Neuron (in vitro differentiated cells): Measurements from ENCODE around the gene BEST3.
"Not testable (repeated sequence)": the region's sequence is repeated elsewhere in the genome, so short reads cannot be mapped to it uniquely, and the experiment has no call there.

ENCODE experiments used
- H2AFZ ChIP-seq: one replicate; pipeline ENCODE4 v1.6.1; 2013; ENCODE audit warnings: low read depth, mild to moderate bottlenecking, inconsistent platforms, low read length, moderate library complexity
- H3K27me3 ChIP-seq: one replicate; pipeline ENCODE4 v1.6.1; 2013; ENCODE audit warnings: low read length; ENCODE audit not compliant: insufficient read depth
- H3K36me3 ChIP-seq: one replicate; pipeline ENCODE4 v1.6.1; 2013; ENCODE audit warnings: low read length; ENCODE audit not compliant: insufficient read depth
- H3K4me1 ChIP-seq: one replicate; pipeline ENCODE4 v1.6.1; 2013; ENCODE audit warnings: low read length; ENCODE audit not compliant: insufficient read depth
- H3K4me3 ChIP-seq: 2 replicates; pipeline ENCODE4 v1.5.1; 2013; ENCODE audit warnings: mild to moderate bottlenecking, low read length, moderate library complexity
- H3K9me3 ChIP-seq: one replicate; pipeline ENCODE4 v1.6.1; 2013; ENCODE audit warnings: low read length

The BEST3 gene

DNA sequence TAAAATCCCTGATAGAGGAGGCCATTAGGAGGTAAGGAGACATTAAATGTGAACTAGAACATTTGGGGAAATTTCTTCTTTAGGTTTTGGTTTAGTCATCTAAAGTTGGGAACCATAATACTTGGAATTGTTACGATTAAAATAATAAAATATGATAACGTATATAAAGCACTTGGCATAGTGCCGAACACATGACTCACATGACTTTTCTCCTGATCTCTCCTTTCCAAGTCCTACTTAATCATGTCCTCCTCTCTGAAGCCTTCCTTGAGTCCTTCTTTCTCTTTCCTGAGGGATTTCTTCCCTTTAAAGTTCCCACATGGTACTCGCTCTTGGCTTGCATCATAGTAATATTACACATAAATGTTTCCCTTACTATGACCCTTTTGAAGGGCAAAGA is 20.0 kb downstream of the BEST3 start:
- Histone ChIP-seq H2AFZ (no peak overlapping the region), H3K27me3 (no peaks in the 10 kb centered on the region), H3K36me3 (no peaks in the 10 kb centered on the region), H3K4me1 (peaks cover 4% of the 10 kb centered on the region), H3K4me3 (no peak overlapping the region), H3K9me3 (no peaks in the 10 kb centered on the region)

GRCh38 chr12:69676257-69677012 is 22.7 kb downstream of the BEST3 start:
- Histone ChIP-seq H3K27me3 (no peaks in the 10 kb centered on the region), H3K9me3 (no peaks in the 10 kb centered on the region), H2AFZ (no peak overlapping the region), H3K4me1 (no peaks in the 10 kb centered on the region), H3K4me3 (no peak overlapping the region), H3K36me3 (no peaks in the 10 kb centered on the region)

DNA sequence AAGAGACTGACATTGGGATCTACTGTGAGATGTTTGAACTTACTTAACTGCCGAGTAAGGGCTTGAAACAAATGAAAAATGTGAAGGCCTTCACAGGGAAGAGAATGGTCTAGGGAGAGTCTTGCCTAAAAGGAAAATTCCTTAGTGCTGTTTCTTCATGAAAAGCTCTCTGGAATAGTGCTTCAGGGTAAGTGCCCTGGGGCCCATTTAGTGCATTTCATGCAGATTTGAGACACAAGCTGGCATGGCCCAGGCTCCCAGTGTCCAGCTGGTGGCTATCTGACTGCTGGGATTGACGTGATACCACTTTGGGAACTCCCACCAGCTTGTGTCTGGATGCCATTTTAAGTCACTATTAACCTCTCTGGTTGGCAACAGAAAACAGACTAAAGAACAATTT is 26.9 kb downstream of the BEST3 start:
- H3K9me3 ChIP-seq, result no peaks in the 10 kb centered on the region
- H3K36me3 ChIP-seq, result no peaks in the 10 kb centered on the region
- no peak overlapping the region for H2AFZ ChIP-seq
- no peaks in the 10 kb centered on the region for H3K27me3 ChIP-seq
- H3K4me1 ChIP-seq, result no peaks in the 10 kb centered on the region
- H3K4me3 ChIP-seq, result no peak overlapping the region

DNA sequence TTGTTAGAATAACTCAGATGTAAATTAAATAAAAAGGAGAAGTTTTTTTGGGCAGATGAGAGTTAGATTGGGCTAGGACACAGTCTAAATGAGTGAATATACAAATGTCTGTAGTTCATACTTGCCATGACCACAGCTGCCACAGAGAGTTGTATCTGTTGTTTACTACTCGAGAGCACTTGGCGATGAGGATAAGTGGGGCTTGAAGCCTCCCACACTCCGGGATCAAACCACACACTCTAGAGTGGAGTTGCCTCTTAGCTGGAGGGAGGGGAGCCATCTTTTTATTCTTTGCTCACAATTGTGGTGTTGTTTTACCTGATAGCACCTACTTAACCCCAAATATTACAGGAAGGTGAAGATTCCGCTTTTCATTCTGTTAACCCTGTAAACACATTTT is 27.5 kb downstream of the BEST3 start:
- H3K4me1 ChIP-seq, result no peaks in the 10 kb centered on the region
- no peak overlapping the region for H3K4me3 ChIP-seq
- no peaks in the 10 kb centered on the region for H3K27me3 ChIP-seq
- H2AFZ ChIP-seq, result no peak overlapping the region
- H3K9me3 ChIP-seq, result no peaks in the 10 kb centered on the region
- H3K36me3 ChIP-seq, result no peaks in the 10 kb centered on the region

- Histone ChIP-seq H3K36me3 (no peaks in the 10 kb centered on the region), H3K27me3 (no peaks in the 10 kb centered on the region), H3K4me1 (no peaks in the 10 kb centered on the region), H3K4me3 (no peak overlapping the region), H2AFZ (no peak overlapping the region), H3K9me3 (no peaks in the 10 kb centered on the region)
Observed at GRCh38 chr12:69666798-69667197, 32.3 kb downstream of the BEST3 start.

DNA sequence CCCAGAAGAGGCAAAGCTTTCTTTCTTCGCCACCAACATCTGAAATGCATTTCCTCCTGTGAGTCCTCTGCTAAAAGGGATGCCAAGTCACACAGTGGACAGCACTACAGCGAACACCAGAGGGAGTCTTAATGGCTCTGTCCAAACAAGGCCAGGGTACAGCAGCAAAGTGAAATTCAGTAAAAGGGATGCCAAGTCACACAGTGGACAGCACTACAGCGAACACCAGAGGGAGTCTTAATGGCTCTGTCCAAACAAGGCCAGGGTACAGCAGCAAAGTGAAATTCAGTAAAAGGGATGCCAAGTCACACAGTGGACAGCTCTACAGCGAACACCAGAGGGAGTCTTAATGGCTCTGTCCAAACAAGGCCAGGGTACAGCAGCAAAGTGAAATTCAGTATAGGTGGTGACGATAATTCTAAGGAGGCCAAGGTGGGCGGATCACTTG is 34.1 kb downstream of the BEST3 start:
- not testable (repeated sequence) for H3K9me3 ChIP-seq, H2AFZ ChIP-seq, H3K27me3 ChIP-seq, H3K36me3 ChIP-seq, H3K4me1 ChIP-seq, H3K4me3 ChIP-seq

DNA sequence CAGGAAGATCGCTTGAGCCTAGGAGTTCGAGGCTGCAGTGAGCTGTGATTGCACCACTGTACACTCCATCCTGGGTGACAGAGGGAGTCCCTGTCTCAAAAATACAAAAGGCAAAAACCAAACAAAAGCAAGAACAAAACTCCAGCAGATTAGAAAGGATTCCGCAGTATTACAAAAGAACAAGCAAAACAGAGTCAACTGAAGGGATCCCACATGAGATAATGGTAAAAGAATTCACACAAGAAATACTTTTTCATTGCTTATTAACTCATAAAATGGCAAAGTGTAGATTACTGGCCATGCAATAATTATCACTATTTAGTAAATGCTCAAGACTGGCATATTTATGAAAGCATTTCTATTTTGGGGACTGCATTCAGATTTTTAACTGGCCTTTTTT is 35.4 kb downstream of the BEST3 start:
- Histone ChIP-seq H2AFZ (no peak overlapping the region), H3K36me3 (no peaks in the 10 kb centered on the region), H3K27me3 (no peaks in the 10 kb centered on the region), H3K9me3 (no peaks in the 10 kb centered on the region), H3K4me1 (no peaks in the 10 kb centered on the region), H3K4me3 (no peak overlapping the region)

DNA sequence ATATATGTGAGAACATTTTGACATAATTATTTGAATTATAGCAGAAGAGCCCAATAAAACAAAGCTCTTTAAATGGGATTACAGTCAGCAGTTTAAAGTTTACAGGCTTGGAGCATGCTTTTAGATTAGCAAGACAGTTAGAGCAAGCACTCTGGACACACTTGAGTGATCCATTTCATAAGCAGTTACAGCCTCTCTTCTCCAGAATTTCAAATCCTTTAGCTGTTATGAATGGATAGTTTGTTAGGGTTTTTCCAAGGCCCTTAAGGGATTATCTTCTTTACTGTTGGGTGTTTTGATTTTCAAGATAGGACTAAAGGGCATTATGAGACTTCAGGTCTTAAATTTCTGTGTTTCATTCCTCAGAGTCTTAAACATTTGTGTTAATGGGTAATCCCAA is 36.3 kb downstream of the BEST3 start:
- no peak overlapping the region for H2AFZ ChIP-seq
- no peaks in the 10 kb centered on the region for H3K9me3 ChIP-seq
- no peak overlapping the region for H3K4me3 ChIP-seq
- no peaks in the 10 kb centered on the region for H3K36me3 ChIP-seq
- H3K27me3 ChIP-seq, result no peaks in the 10 kb centered on the region
- H3K4me1 ChIP-seq, result peaks cover 2% of the 10 kb centered on the region

- H3K36me3 ChIP-seq, result no peaks in the 10 kb centered on the region
- no peaks in the 10 kb centered on the region for H3K27me3 ChIP-seq
- H3K4me1 ChIP-seq, result peaks cover 8% of the 10 kb centered on the region
- H3K4me3 ChIP-seq, result no peak overlapping the region
- H2AFZ ChIP-seq, result no peak overlapping the region
- H3K9me3 ChIP-seq, result no peaks in the 10 kb centered on the region
Observed at GRCh38 chr12:69661386-69661785, 37.7 kb downstream of the BEST3 start.

GRCh38 chr12:69660164-69660863 is 38.8 kb downstream of the BEST3 start:
- Histone ChIP-seq H3K9me3 (no peaks in the 10 kb centered on the region), H3K27me3 (no peaks in the 10 kb centered on the region), H3K36me3 (no peaks in the 10 kb centered on the region), H3K4me3 (no peak overlapping the region), H3K4me1 (peaks cover 14% of the 10 kb centered on the region), H2AFZ (no peak overlapping the region)

GRCh38 chr12:69658203-69658602 is 40.9 kb downstream of the BEST3 start:
- no peaks in the 10 kb centered on the region for H3K27me3 ChIP-seq
- H2AFZ ChIP-seq, result no peak overlapping the region
- no peaks in the 10 kb centered on the region for H3K9me3 ChIP-seq
- no peak overlapping the region for H3K4me3 ChIP-seq
- peaks cover 14% of the 10 kb centered on the region for H3K4me1 ChIP-seq
- H3K36me3 ChIP-seq, result no peaks in the 10 kb centered on the region

DNA sequence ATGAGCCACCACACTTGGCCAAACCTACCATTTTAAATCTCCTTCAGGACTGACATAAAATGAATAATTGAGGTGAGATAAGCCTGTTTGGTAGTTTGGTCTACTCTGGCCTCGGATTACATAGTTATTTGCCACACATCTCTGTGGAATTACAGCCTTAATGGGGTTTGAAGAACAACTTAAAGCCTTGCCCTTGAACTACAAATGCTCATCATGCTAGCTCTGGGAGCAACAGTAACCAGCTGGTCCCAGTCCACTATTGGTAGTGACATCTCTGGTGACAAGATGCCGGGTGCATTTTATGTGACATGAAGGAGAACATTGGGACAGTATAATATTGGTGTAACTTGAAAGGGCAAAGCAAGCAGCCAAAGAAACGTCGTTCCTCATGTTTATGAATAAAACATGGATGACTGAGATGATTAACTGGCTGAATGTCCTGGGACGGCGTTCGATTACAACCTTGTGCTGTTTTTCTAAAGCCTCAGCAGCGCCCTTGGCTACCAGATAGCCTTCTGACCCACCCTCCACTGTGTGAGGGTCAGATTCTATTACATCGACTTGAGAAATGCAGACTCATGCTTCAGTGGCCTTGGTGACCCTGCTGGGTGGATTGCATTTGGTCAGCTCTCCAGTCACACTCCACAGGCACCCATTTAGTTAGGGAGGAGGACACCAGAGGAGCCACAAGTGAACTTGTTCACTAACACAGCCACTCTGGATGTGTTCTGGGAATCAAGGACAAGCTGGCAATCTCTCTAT is 41.5 kb downstream of the BEST3 start:
- no peaks in the 10 kb centered on the region for H3K27me3 ChIP-seq
- H2AFZ ChIP-seq, result no peak overlapping the region
- no peak overlapping the region for H3K4me3 ChIP-seq
- no peaks in the 10 kb centered on the region for H3K9me3 ChIP-seq
- H3K36me3 ChIP-seq, result no peaks in the 10 kb centered on the region
- peaks cover 14% of the 10 kb centered on the region for H3K4me1 ChIP-seq

DNA sequence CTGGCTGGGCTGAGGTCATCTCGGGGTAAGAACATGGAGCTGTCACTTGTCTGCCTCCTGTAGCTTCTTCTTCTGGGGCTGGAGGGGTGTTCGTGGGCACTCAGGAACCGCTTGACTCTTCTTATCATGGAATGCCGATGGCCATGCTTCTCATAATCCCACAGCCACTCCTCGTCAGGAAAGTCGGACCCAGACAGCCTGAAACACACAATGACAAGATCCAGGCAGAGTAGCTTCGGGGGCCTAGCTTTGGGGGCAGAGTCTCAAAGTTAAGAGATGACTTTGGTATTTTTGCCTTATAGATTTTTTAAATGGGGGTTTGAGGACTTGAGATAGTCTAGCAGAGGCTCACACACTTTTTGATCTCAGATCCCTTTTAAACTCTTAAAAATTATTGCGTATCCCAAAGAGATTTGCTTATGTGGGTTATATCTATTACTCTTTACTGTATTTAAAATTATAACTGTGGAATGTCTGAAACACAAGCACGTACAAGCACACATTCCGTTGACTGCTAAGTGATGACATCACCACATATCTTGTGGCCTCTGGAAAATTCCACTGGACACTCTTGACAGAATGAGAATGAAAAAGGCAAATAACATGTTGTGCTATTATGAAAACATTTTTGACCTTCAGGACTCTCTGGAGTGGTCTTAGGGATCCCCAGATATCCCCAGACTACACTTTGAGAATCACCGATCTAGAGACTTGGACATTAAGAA is 43.3 kb downstream of the BEST3 start:
- no peaks in the 10 kb centered on the region for H3K9me3 ChIP-seq
- H2AFZ ChIP-seq, result no peak overlapping the region
- no peaks in the 10 kb centered on the region for H3K36me3 ChIP-seq
- H3K4me1 ChIP-seq, result peaks cover 17% of the 10 kb centered on the region
- H3K4me3 ChIP-seq, result no peak overlapping the region
- H3K27me3 ChIP-seq, result no peaks in the 10 kb centered on the region
